H9 (cell line): Measurements from ENCODE around the gene JAGN1. TPM values are rescaled to one million over a fixed set of nuclear protein-coding genes. Genes with fewer than 3 reads are reported as not detected.

Experiments
- DNase-seq: peaks from one replicate; pipeline ENCODE4 v3.0.0-alpha.2; 2017
- H2AFZ ChIP-seq: one replicate; pipeline ENCODE4 v1.6.1; 2013; ENCODE audit warnings: mild to moderate bottlenecking, low read length, control low read depth, moderate library complexity
- H2AK5ac ChIP-seq: 2 replicates; pipeline ENCODE4 v1.6.1; 2013; ENCODE audit warnings: low read length, control low read depth, mixed read lengths; ENCODE audit not compliant: insufficient read length
- H2BK120ac ChIP-seq: one replicate; pipeline ENCODE4 v1.6.1; 2013; ENCODE audit warnings: low read depth, mild to moderate bottlenecking, low read length, control low read depth, inconsistent platforms; ENCODE audit not compliant: poor library complexity, severe bottlenecking
- H2BK12ac ChIP-seq: 2 replicates; pipeline ENCODE4 v1.6.1; 2013; ENCODE audit warnings: low read length, control low read depth, mixed read lengths, low read depth; ENCODE audit not compliant: insufficient read length
- H2BK15ac ChIP-seq: 2 replicates; pipeline ENCODE4 v1.6.1; 2013; ENCODE audit warnings: low read depth, low read length, control low read depth
- H2BK20ac ChIP-seq: one replicate; pipeline ENCODE4 v1.6.1; 2013; ENCODE audit warnings: low read depth, mild to moderate bottlenecking, low read length, control low read depth, inconsistent platforms; ENCODE audit not compliant: poor library complexity, severe bottlenecking
- H2BK5ac ChIP-seq: 2 replicates; pipeline ENCODE4 v1.6.1; 2013; ENCODE audit warnings: low read length, control low read depth, mixed read lengths; ENCODE audit not compliant: insufficient read length
- H3K14ac ChIP-seq: 2 replicates; pipeline ENCODE4 v1.6.1; 2013; ENCODE audit warnings: low read length, control low read depth; ENCODE audit not compliant: insufficient read depth
- H3K18ac ChIP-seq: 2 replicates; pipeline ENCODE4 v1.6.1; 2013; ENCODE audit warnings: low read depth, mild to moderate bottlenecking, mixed read lengths, low read length, control low read depth; ENCODE audit not compliant: insufficient read length
- H3K23ac ChIP-seq: 2 replicates; pipeline ENCODE4 v1.6.1; 2013; ENCODE audit warnings: low read length, control low read depth, mixed read lengths, low read depth; ENCODE audit not compliant: insufficient read length
- H3K23me2 ChIP-seq: 2 replicates; pipeline ENCODE4 v1.6.1; 2013; ENCODE audit warnings: low read depth, mild to moderate bottlenecking, mixed read lengths, low read length, control low read depth; ENCODE audit not compliant: insufficient read length, poor library complexity, severe bottlenecking
- H3K27ac ChIP-seq: 2 replicates; pipeline ENCODE4 v1.5.1; 2013; ENCODE audit warnings: low read length, control low read depth, mixed read lengths, low read depth; ENCODE audit not compliant: insufficient read length
- H3K27me3 ChIP-seq: 2 replicates; pipeline ENCODE4 v1.6.1; 2013; ENCODE audit warnings: low read length, control low read depth, inconsistent platforms; ENCODE audit not compliant: insufficient read depth
- H3K4ac ChIP-seq: 2 replicates; pipeline ENCODE4 v1.6.1; 2013; ENCODE audit warnings: low read depth, mild to moderate bottlenecking, control low read depth, inconsistent platforms, low read length, moderate library complexity
- H3K4me1 ChIP-seq: 2 replicates; pipeline ENCODE4 v1.6.1; 2013; ENCODE audit warnings: low read length, control low read depth, inconsistent platforms; ENCODE audit not compliant: insufficient read depth
- H3K4me2 ChIP-seq: 2 replicates; pipeline ENCODE4 v1.6.1; 2013; ENCODE audit warnings: low read length, control low read depth, mixed read lengths; ENCODE audit not compliant: insufficient read length, insufficient read depth
- H3K56ac ChIP-seq: 2 replicates; pipeline ENCODE4 v1.6.1; 2013; ENCODE audit warnings: low read depth, mild to moderate bottlenecking, mixed read lengths, low read length, control low read depth; ENCODE audit not compliant: insufficient read length
- H3K79me1 ChIP-seq: 2 replicates; pipeline ENCODE4 v1.6.1; 2013; ENCODE audit warnings: low read depth, mild to moderate bottlenecking, moderate library complexity, low read length, control low read depth, inconsistent platforms; ENCODE audit not compliant: insufficient read depth, poor library complexity, severe bottlenecking
- H3K79me2 ChIP-seq: 2 replicates; pipeline ENCODE4 v1.6.1; 2013; ENCODE audit warnings: low read length, control low read depth, inconsistent platforms; ENCODE audit not compliant: insufficient read depth
- H3K9ac ChIP-seq: 2 replicates; pipeline ENCODE4 v1.6.1; 2013; ENCODE audit warnings: low read length, control low read depth, mixed read lengths; ENCODE audit not compliant: insufficient read length; ENCODE audit errors: extremely low read depth
- H3K9me3 ChIP-seq: one replicate; pipeline ENCODE4 v1.6.1; 2013; ENCODE audit warnings: low read depth, low read length, inconsistent platforms; ENCODE audit not compliant: control insufficient read depth
- H3T11ph ChIP-seq: one replicate; pipeline ENCODE4 v1.6.1; 2013; ENCODE audit warnings: mild to moderate bottlenecking, low read length, control low read depth, inconsistent platforms
- H4K20me1 ChIP-seq: one replicate; pipeline ENCODE4 v1.6.1; 2013; ENCODE audit not compliant: control insufficient read depth, insufficient read length, insufficient read depth
- H4K5ac ChIP-seq: 2 replicates; pipeline ENCODE4 v1.6.1; 2013; ENCODE audit warnings: low read depth, mild to moderate bottlenecking, mixed read lengths, low read length, control low read depth; ENCODE audit not compliant: insufficient read length
- H4K8ac ChIP-seq: replicated peaks from 2 replicates; pipeline ENCODE4 v1.6.1; 2013; ENCODE audit warnings: low read length, control low read depth, mixed read lengths, low read depth; ENCODE audit not compliant: insufficient read length
- H4K91ac ChIP-seq: 2 replicates; pipeline ENCODE4 v1.6.1; 2013; ENCODE audit warnings: low read depth, mild to moderate bottlenecking, moderate library complexity, mixed read lengths, low read length, control low read depth; ENCODE audit not compliant: insufficient read length
- H3K27ac Mint-ChIP-seq, 3 experiments: 2 replicates in 2 of 3; 3 replicates in 1 of 3; pipeline ENCODE4 v1.8.0; 2020 to 2021; ENCODE audit warnings: mixed read lengths in 3 of 3, mild to moderate bottlenecking in 1 of 3, moderate library complexity in 1 of 3
- H3K27me3 Mint-ChIP-seq: 2 replicates; pipeline ENCODE4 v1.8.0; 2021; ENCODE audit warnings: low read depth, mild to moderate bottlenecking, moderate library complexity, mixed read lengths
- H3K36me3 Mint-ChIP-seq, 3 experiments: 2 replicates in 2 of 3; 3 replicates in 1 of 3; pipeline ENCODE4 v1.8.0; 2020 to 2021; ENCODE audit warnings: low read depth in 3 of 3, mixed read lengths in 3 of 3; ENCODE audit not compliant: insufficient read depth in 1 of 3
- H3K4me1 Mint-ChIP-seq, 2 experiments: 2 replicates each; pipeline ENCODE4 v1.8.0; 2020; ENCODE audit warnings: mixed read lengths in 2 of 2
- H3K4me3 Mint-ChIP-seq, 2 experiments: 2 replicates in 1 of 2; 3 replicates in 1 of 2; pipeline ENCODE4 v1.8.0; 2020 to 2021; ENCODE audit warnings: mild to moderate bottlenecking in 2 of 2, mixed read lengths in 2 of 2, moderate library complexity in 1 of 2
- H3K9me3 Mint-ChIP-seq, 2 experiments: 2 replicates in 1 of 2; 3 replicates in 1 of 2; pipeline ENCODE4 v1.8.0; 2020; ENCODE audit warnings: mild to moderate bottlenecking in 2 of 2, mixed read lengths in 2 of 2, moderate library complexity in 1 of 2
- WGBS: extraction: QIAGEN DNeasy Blood & Tissue Kit; methylation state at CpG from one replicate; pipeline ENCODE4 v1.1.7; 2013; ENCODE audit warnings: missing lambda C conversion rate, low lambda C conversion rate, mixed read lengths; ENCODE audit not compliant: insufficient read length; ENCODE audit errors: extremely low coverage; 5-methylcytosine and 5-hydroxymethylcytosine counted together
- total RNA-seq: library from RNA; stranded (reverse); gene quantifications from 2 replicates; pipeline ENCODE4 v1.2.1, GENCODE V29; 2021
- TF ChIP-seq, protein P1 (sequence below): fragments of 200-600 bp; sonication (generic); conservative IDR thresholded peaks from 3 replicates; pipeline ENCODE4 v1.8.0; 2021; ENCODE audit warnings: antibody characterized with exemption, mild to moderate bottlenecking

Gene JAGN1
- total RNA-seq, 1 experiment from 2014 or later = 33.5 TPM

DNA sequence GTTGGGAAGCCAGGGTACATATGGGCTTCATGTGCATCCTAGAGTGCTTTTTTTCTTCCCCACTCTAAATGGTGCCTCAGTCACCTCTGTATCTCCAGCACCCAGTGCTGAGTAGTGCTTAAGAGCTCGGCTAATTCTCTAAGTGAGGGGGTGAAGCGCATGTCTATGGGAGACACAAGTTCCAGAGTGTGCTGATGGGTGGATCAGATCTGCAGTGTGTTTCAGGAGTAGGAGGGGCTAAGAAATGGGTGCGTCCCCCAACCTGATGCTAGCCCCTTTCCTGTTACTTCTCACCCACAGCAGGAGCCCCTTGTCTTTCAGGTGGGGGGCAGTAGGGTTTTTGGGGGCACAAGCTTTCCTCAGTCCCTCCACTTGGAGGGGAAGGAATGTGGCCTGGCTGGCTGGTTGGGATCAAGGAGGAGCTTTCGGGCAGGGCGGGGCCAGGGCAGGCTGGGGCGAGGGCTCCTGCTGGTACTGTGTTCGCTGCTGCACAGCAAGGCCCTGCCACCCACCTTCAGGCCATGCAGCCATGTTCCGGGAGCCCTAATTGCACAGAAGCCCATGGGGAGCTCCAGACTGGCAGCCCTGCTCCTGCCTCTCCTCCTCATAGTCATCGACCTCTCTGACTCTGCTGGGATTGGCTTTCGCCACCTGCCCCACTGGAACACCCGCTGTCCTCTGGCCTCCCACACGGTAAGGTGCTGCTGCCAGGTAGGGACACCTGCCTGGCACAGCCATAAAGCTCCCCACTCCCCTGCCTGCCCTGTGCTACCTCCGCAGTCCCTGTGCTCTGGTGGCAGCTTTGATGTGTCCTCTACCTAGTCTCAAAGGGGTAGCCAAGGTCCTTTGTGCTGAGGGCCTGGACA, 12.2 kb downstream of the JAGN1 start, which contains the start of gene IL17RE:
Gene IL17RE (plus strand): TSS at position 477 of the 866 bp plus-strand sequence. CDS start 85 bp downstream, at position 562.
- H3K14ac ChIP-seq = 0 out of 2 replicates have a peak within 1 kb of the TSS, but pooled peaks have one; percentile 25
- H2BK15ac ChIP-seq = no peak within 1 kb of the TSS
- H3K79me1 ChIP-seq = no peaks in the 10 kb centered on the region
- no peak within 1 kb of the TSS for H2BK20ac ChIP-seq
- no peak within 1 kb of the TSS for H2BK120ac ChIP-seq
- no peak within 1 kb of the TSS for H3K27ac ChIP-seq
- H4K20me1 ChIP-seq = no peaks in the 10 kb centered on the region
- H3T11ph ChIP-seq = no peak within 1 kb of the TSS
- H3K18ac ChIP-seq = peak within 1 kb of the TSS; percentile 35
- H3K9ac ChIP-seq = no peak within 1 kb of the TSS
- no peak within 1 kb of the TSS for H2BK5ac ChIP-seq
- no peaks in the 10 kb centered on the region for H3K9me3 ChIP-seq
- no peak within 1 kb of the TSS for H4K8ac ChIP-seq
- no CpG with 5 or more reads among the region's 13 CpGs for WGBS
- no peaks in the 10 kb centered on the region for H3K27me3 ChIP-seq
- no peak within 1 kb of the TSS for H3K4ac ChIP-seq
- H2BK12ac ChIP-seq = peak within 1 kb of the TSS; percentile 64
- H3K56ac ChIP-seq = no peak within 1 kb of the TSS
- Mint-ChIP-seq H3K9me3 (no peaks in the 10 kb centered on the region), H3K36me3 (no peaks in the 10 kb centered on the region), H3K27ac (peak within 1 kb of the TSS in 2 of 3 experiments; percentile 55 to 61; a peak in 2 of 7 replicates), H3K27me3 (no peaks in the 10 kb centered on the region), H3K4me3 (peak within 1 kb of the TSS in 1 of 2 experiments; percentile 20; a peak in 2 of 5 replicates), H3K4me1 (peaks cover 15 to 27% of the 10 kb centered on the region in 2 experiments)
- no peak within 1 kb of the TSS for H3K23ac ChIP-seq
- peak within 1 kb of the TSS; percentile 9 for H3K4me2 ChIP-seq
- H3K23me2 ChIP-seq = no peaks in the 10 kb centered on the region
- peak; percentile 58 for DNase-seq
- H2AK5ac ChIP-seq = no peak within 1 kb of the TSS
- H3K79me2 ChIP-seq = no peaks in the 10 kb centered on the region
- no peak within 1 kb of the TSS for H4K5ac ChIP-seq
- no peak within 1 kb of the TSS for H4K91ac ChIP-seq
- H3K4me1 ChIP-seq = no peaks in the 10 kb centered on the region; the same call in 1 of the 2 replicates
- TF ChIP-seq, protein P1, sequence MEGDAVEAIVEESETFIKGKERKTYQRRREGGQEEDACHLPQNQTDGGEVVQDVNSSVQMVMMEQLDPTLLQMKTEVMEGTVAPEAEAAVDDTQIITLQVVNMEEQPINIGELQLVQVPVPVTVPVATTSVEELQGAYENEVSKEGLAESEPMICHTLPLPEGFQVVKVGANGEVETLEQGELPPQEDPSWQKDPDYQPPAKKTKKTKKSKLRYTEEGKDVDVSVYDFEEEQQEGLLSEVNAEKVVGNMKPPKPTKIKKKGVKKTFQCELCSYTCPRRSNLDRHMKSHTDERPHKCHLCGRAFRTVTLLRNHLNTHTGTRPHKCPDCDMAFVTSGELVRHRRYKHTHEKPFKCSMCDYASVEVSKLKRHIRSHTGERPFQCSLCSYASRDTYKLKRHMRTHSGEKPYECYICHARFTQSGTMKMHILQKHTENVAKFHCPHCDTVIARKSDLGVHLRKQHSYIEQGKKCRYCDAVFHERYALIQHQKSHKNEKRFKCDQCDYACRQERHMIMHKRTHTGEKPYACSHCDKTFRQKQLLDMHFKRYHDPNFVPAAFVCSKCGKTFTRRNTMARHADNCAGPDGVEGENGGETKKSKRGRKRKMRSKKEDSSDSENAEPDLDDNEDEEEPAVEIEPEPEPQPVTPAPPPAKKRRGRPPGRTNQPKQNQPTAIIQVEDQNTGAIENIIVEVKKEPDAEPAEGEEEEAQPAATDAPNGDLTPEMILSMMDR = no peak
- no peak within 1 kb of the TSS for H2AFZ ChIP-seq
